ENCODE data around the gene MAL. TPM values are rescaled to one million over a fixed set of nuclear protein-coding genes. Genes with fewer than 3 reads are reported as not detected.

The MAL gene
- total and polyA plus RNA-seq, 2 of the 4 experiments (the other 2 are of a cell fraction), result not detected

DNA sequence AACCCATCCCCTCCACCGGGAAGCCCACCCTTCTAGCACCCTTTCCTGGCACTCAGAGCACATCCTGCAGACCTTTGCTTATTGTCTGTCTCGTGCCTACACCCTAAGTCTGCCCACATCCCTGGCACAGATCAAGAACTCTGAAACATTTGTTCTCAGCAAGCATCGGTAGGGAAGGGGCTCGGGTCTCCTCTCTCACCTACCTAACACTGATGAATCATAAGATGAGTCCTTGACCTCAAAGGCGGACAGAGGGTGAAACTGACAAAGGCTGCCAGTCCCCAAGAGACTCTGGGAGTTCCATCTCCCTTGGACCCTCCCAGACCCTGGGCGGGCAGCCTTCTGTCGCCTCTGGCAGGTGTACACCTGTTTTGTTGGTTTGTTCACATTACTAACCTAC lies 9.3 kb downstream of the MAL start:
- ChIA-PET POLR2A (ENCODE audit: unreplicated experiment) (no interaction called here), CTCF (no interaction called here)
- no TSS peak for BruUV-seq (replicated peaks)
- no peak overlapping the region for H2AFZ ChIP-seq (replicated peaks; ENCODE audit: low read length, poor library complexity)
- H3K9ac ChIP-seq (ENCODE audit: low read depth, low read length), result no peak overlapping the region
- dilution Hi-C loops (cut with HindIII; ENCODE audit: low sequenced_read_pairs, unreplicated experiment) (no loop called here), intact Hi-C loops (cut with micrococcal nuclease) (no loop called here), in situ Hi-C loops (cut with MboI; ENCODE audit: low sequenced_read_pairs) (no loop called here)
- H3K4me1 ChIP-seq (ENCODE audit: control insufficient read depth, insufficient read depth, low read length), result no peaks in the 10 kb centered on the region
- H3K23ac ChIP-seq (ENCODE audit: low read depth, low read length), result no peak overlapping the region
- H2AK9ac ChIP-seq (replicated peaks; ENCODE audit: low read depth, low read length, poor library complexity), result no peak overlapping the region
- H2BK120ac ChIP-seq (ENCODE audit: low read depth, low read length), result no peak overlapping the region
- peaks cover 43% of the 10 kb centered on the region for H3K27me3 ChIP-seq (ENCODE audit: control insufficient read depth, insufficient read depth, low read length)
- no peak overlapping the region for H2BK20ac ChIP-seq (ENCODE audit: low read depth, low read length)
- H3K18ac ChIP-seq (ENCODE audit: low read depth, low read length), result no peak overlapping the region
- H3K4ac ChIP-seq (ENCODE audit: low read depth, low read length), result no peak overlapping the region
- TF ChIP-seq, protein P1, sequence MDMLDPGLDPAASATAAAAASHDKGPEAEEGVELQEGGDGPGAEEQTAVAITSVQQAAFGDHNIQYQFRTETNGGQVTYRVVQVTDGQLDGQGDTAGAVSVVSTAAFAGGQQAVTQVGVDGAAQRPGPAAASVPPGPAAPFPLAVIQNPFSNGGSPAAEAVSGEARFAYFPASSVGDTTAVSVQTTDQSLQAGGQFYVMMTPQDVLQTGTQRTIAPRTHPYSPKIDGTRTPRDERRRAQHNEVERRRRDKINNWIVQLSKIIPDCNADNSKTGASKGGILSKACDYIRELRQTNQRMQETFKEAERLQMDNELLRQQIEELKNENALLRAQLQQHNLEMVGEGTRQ (IDR thresholded peaks at IDR 0.05; ENCODE audit: low read depth, low read length), result no peak
- H2AK5ac ChIP-seq (ENCODE audit: low read depth, low read length), result no peak overlapping the region
- no peaks in the 10 kb centered on the region for H3K9me1 ChIP-seq (ENCODE audit: insufficient read depth, low read length)
- no peaks in the 10 kb centered on the region for H3K79me1 ChIP-seq (ENCODE audit: low read depth in 1 of 2, low read length in 2 of 2)
- no peak overlapping the region for H4K5ac ChIP-seq (ENCODE audit: low read depth, low read length)
- H3K56ac ChIP-seq (ENCODE audit: extremely low read depth, insufficient read depth, low read length), result no peak overlapping the region
- H4K8ac ChIP-seq (ENCODE audit: low read depth in 2 of 2, low read length in 2 of 2), result no peak overlapping the region
- H3K36me3 ChIP-seq (ENCODE audit: control insufficient read depth, insufficient read depth, low read length), result no peaks in the 10 kb centered on the region
- 20% methylated on average over 1 of the region's 7 CpGs; no CpG with 5 or more reads in 1 of the 2 experiments for WGBS, 2 experiments (ENCODE audit: extremely low coverage in 2 of 2, insufficient read length in 1 of 2)
- no peaks in the 10 kb centered on the region for H3K9me3 ChIP-seq (ENCODE audit: control insufficient read depth, insufficient read depth, low read length)
- no peak overlapping the region for H3K4me3 ChIP-seq (ENCODE audit: insufficient read depth, low read depth, low read length)
- H2BK5ac ChIP-seq (ENCODE audit: low read depth, low read length, poor library complexity, severe bottlenecking), result no peak overlapping the region
- no peak for DNase-seq
- no peak for ATAC-seq (ENCODE audit: low read depth)
- H2BK15ac ChIP-seq (ENCODE audit: low read depth, low read length), result no peak overlapping the region
- H3K14ac ChIP-seq (replicated peaks; ENCODE audit: low read depth, low read length), result no peak overlapping the region
- no peak overlapping the region for H3K27ac ChIP-seq (ENCODE audit: insufficient read depth, low read length)
- no peak overlapping the region for H3K4me2 ChIP-seq (ENCODE audit: low read depth, low read length)
- H4K91ac ChIP-seq (ENCODE audit: insufficient read depth, low read depth, low read length), result no peak overlapping the region
- no peaks in the 10 kb centered on the region for H4K20me1 ChIP-seq (ENCODE audit: insufficient read depth, low read length)

Measured in IMR-90 (cell line).